GM18868 (cell line): ENCODE measurements around the gene C4A.
"Not testable (repeated sequence)": the region's sequence is repeated elsewhere in the genome, so short reads cannot be mapped to it uniquely, and the experiment has no call there.

Experiments
- ATAC-seq: cut with Tn5 transposase; IDR thresholded peaks from one replicate; pipeline ENCODE4 v1.9.1; 2021; ENCODE audit warnings: mild to moderate bottlenecking, moderate library complexity; ENCODE audit not compliant: unreplicated experiment

Gene C4A

GRCh38 chr6:32047539-32047854, 65.6 kb downstream of the C4A start:
- ATAC-seq = no peak

DNA sequence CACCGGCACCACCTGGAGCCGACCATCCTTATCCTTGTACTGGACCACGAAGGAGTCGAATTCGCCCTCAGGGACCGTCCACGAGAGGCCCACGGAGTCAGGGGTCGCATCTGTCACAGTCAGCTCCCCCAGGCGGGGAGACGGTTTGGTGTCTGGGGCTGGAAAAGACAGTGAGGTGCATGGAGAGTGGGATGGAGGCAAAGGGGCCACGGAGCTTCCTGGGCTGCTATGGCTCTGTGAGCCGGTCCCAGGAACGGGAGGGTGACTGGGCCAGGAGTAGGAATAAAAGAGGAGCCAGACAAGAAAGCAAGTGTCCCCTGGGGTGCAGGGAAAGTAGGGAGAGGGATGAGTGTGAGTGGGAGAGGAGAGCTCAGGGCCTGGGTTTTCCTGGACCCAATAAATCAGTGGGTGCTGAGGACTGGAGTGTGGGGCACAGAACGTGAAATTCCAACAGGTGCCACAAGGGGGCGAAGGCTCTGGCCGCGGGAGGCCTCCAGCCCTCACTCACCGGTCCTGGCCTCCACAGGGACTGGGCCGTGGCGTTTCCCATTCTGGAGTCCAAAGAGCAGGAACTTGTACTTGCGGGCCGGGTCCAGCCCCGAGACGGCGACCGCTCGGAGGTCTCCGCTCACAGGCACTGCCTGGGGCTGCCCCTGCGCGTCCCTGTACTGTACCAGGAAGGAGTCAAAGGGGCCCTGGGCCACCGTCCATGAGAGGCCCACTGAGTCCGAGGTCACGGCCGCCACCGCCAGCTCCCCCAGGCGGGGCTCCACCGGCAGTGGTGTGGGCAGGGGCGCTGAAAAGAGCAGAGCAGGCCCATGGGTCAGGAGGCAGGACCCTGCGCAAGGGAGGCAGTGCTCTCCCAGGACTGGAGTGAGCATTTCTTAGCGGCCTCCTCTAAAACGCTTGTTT, 66.3 kb downstream of the C4A start:
- no peak for ATAC-seq

DNA sequence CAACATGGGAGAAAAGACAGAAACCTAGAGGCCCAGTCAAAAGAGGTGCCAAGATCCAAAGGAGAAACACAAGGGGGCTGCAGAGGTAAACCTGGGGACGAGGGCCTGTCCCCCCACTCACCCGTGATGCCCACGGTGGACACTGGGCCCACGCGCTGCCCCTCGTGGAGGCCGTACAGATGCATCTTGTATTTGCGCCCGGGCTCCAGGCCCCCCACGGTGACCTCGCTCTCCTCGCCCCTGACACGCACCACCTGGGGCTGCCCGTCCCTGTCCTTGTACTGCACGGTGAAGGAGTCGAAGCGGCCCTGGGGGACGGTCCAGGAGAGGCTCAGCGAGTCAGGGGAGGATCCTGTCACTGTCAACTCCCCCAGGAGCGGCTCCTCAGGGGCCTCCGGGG, 67.3 kb downstream of the C4A start:
- ATAC-seq = not testable (repeated sequence)

DNA sequence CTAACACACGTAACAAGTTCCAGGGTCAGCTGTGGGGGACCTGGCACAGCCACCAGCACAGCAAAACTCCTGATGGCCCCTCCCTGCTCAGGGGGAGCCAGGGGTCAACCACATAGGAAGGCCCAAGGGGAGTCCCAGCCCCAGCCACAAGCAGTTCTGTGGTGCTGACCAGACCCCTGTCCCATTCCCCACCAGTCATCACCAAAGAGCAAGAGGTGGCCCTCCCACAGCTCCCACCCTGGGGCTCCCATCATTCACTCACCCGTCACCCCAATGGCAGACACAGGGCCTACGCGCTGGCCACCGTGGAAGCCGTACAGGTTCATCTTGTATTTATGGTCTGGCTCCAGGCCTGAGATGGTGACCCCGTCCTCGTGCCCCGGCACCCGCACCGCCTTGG, 67.9 kb downstream of the C4A start:
- not testable (repeated sequence) for ATAC-seq

DNA sequence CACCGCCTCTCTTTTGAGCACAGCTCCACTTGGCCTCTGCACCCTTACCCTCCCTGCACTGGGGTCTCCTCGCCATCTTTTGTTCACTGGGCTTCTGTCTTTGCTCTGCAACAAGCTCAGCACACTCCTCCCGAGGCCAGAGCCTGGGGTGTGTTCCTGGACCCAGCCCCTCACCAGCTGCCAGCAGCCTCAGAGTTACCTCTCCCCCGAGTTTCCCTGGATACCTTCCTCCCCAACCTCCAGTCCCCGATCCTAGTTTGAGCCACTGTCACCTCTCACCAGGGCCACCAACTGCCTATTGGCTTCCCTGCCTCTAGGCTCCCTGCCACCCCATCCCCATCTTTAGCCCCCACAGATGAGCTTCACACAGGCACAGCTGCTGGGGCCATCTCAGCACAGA, 68.7 kb downstream of the C4A start:
- ATAC-seq = no peak
